DMS 273 treated with DMSO at 0.1 percent for 48 hours (cell line): ENCODE results near the gene ATP8B4.
"Not testable (repeated sequence)": the region's sequence is repeated elsewhere in the genome, so short reads cannot be mapped to it uniquely, and the experiment has no call there.

Experiments used
- DNase-seq: peaks from one replicate; lab custom pipeline; 2025; lab: John Stamatoyannopoulos, UW

Gene ATP8B4

DNA sequence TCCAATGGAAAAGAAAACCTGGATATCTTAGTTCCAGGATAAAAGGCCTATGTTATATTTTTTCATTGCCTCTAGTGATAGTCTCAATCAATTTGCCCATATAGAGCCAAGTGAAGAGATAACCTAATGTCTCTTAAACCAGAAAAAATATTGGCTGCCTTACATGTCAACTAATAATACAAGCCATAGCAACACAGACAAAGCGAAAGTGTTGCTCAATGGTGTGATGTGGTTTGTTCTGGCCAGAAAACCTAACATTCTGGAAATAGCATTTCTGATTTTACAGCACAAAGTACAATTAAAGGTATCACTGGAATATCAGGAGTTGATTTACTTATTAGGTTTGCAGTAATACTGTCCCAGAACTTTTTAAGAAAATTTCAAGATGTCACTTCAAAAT lies 101.5 kb downstream of the ATP8B4 start:
- DNase-seq = no peak

DNA sequence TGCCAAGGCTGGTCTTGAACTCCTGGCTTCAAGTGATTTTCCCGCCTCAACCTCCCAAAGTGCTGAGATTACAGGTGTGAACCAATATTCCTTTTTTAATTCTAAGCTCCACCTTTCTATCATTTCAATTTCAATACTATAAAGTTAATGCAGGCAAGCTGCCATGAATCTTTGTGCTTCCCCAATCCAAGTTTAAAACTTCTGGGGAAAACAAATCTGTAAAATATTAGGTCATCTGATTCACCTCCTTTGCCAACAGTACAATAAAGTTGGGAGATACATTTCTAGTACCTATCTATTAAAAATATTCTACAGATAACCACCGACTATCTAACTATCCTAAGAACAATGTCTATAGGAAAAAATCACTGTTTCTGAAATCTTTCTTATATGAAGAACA lies 102.1 kb downstream of the ATP8B4 start:
- no peak for DNase-seq

DNA sequence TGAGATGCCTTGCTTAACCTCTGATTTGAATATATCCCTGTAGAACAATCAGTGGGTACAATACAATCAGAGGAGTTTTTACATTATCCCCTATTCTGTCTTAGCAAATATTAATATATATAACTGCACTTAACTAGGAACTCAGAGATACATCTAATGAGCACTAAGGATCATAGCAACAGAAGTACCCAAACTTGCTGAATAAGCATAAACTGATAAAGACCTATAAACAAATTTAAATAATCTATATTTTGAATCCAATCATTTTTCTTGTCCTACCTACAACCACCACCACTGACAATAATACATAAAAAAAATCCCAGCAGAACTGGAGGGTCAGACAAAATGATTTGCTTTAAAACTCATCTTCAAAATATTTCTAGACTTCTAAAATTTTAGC lies 106.2 kb downstream of the ATP8B4 start:
- no peak for DNase-seq

DNA sequence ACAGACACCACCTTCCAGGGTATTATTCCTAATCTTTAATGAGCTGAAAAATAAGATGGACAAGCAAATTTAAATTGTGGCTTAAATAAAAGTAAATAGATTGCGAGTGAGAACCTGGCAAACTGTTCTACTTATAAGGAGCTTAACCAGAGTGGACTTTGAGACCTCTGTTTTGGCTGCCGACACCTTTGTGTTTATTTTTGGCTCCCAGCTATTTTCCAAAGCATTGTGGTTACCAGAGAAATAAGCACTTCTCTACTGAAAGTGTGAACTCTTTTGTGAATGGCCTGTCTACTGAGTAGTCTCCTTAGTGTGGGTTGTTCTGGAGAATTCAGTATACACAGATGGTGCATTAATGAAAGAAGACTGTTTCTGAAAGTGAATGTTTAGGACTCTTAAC lies 109.4 kb downstream of the ATP8B4 start:
- DNase-seq = no peak

DNA sequence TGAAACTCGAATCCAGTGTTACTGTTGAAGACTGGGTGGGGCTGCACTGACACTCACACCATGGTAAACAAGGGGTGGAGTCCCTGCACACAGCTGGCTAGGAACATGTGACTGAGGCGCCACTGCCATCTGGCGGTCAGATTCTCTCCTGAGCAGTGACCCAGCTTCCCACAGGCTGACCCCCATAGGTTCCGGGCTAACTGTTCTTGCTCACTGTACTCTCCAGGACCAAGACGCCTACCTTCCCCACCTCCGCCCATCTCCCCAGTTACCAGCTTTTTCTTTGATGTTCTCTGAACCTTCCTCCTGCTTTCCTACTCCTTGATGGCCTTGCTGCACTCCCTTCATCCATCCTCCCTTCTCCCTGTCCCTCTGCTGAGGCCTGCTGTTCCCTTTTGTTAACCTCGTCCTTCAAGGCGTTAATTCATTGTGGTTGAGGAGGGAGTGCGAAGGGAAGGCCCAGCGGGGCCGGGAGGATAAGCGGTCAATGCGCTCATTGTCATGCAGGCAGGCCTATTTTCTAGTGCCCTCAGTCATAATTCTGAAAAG lies 115.2 kb downstream of the ATP8B4 start:
- peak; percentile 6 for DNase-seq

DNA sequence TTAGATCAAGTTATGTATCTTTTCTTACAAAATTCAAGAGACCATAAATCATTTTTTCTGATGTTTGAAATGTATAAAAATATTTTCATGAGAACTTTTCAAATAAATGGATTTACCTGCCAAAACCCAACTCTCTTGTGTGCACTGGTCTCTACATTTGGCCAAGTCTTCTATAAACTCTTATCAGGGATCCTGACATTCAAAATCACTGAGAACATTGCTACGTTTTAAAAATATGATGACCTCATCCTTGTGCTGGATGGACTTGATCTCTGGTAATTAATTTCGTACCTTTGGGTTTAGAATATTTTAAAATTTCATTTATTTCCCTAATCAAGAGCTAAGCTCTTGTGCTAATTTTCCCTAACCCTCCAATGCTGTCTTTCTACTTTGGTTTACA lies 127.4 kb downstream of the ATP8B4 start:
- DNase-seq = no peak

DNA sequence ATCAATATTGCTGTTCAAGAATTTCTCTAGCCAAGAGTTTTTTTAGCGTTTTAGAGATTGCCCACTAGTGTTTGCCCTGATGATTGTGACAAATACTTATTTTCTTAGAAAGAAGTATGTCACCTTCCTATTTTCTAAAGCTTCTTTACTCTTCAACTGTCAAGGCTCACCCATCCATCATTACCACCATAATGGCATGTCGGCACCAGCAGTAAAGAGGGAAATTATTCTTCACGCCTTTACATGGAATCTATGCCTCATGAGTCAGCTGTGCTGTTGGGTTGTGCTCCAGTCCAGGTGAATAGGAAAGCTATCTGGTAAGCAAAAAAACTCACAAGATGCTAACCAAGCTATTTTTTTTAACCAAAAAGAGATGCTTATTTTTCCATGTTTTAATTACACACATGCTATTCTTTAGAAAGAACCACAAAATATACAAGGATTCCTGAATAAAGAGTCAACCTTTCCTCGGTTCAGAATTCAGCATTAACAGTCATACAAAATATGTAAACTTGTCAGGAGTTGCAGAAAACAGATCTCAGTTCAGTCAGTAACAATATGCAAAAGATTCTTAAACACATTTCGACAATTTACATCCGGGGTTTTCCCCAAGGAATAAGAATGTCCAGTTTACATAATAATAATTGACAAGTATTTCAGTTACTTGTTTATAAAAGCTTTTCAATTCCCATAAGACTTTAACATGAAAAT lies 128.0 kb downstream of the ATP8B4 start:
- no peak for DNase-seq

DNA sequence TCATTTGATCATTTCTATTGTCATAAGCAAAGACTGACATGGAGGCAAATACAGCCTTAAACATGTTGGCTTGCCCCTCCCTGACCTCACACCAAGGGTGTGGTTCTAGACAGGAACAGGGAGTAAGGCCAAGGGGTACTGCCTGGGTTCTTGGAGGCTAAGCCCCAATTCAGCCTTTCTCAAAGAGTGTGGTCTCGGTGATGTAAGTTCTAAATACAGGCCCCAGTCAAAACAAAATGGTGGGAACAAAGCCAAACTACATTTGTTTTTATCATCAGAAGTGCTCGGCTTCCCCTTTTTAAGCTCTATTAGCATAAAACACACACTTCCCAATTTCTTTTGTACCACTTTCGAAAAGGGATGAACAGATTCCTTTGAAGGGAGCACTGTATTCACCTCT lies 129.5 kb downstream of the ATP8B4 start:
- no peak for DNase-seq

DNA sequence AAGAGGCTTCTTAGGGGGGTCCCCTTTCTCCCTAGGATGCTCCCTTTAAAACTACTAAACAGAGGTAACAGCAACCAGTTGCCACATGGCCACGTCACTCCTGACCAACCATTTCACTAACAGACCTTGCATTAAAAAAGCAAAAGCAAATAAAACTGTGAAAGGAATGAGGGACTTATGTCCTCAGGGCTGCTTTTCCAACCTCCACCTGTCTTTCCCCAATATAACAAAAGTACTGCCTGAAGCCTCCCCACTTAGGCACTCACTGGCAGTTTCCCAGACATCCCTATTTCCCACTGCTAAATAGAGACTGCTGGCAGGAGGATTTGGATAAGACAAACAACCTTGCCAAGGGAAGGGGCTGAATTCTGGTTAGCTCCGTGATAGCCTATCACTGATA lies 130.3 kb downstream of the ATP8B4 start:
- DNase-seq = no peak

DNA sequence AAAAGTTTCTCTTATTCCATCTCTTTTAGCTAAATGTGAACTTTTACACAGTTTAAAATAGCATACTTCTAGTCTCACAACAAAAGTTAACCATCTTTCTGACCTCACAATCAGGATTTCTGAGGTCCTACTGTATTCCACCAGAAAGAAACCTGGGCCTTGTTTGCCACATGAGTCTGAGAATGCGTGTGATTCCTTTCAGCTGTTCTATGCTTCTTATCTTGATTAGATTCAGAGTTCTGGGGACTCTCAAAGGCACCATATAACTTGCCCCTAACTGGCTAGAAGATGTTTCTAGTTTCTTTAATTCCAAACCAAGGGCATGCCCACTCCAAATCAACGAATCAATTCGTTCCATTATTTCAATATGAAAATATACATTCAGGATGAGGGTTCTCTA lies 131.1 kb downstream of the ATP8B4 start:
- no peak for DNase-seq

DNA sequence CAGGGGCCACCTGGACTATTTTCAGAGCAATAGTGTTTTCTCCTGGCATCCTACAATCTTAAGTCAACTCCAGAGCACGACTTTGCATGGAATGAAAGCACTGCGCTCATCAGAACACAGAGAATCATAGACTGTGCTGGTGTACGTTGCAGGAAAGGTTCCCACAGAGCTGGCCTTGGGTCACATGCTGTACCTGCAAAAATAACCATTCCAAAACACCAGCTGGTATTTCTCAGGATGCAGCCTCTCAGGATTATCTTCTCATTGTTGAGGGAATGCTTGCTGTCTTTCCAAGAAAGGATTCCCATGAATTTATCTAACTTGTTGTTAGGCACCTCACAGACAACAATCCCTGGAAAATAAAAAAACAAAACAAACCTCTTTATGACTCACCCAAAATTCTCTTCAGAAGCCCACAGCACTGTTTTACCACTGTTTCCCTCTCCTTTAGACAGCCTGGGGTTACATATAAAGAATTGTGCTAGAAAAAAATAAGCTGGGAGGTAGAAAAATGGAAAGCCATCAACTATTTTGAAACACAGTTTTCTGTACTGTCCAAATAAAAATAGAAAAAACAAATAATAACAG lies 131.7 kb downstream of the ATP8B4 start:
- DNase-seq = no peak

DNA sequence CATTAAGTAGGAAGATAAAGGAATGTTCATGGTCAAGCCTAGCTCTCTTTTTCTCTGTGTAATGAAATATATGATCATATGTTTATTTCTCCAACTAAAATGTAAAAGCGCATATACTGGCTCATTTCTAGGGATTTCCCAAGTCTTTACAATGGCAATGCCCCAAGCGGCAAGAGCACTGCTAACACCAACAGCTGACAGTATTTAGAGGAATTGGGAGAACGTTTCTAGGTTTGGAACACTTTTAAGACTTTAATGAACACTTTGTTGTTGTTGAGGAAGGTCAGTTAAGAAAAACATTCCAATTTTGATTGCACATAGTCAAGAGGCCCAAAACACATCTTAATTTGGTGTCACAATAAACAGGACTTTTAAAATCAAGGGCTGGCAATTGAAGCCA lies 132.7 kb downstream of the ATP8B4 start:
- DNase-seq = no peak

DNA sequence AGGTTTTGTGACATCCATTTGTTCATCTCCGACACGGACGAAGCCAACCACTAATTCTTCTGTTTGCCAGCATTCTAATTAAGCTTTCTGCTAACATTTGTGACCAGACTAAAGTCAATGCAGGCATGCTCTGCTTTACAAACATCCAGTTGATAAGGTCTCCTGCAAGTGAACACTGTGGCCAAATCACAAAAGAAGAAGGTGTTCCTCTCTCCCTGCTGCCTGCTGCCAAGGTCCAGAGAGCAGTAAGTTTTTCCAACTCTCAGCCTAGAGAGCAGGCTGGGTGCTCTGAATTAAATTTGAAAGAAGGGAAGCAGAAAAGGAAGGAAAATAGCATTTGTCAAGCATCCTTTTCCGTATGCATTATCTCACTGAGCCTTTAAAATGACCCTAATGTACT lies 133.6 kb downstream of the ATP8B4 start:
- no peak for DNase-seq

DNA sequence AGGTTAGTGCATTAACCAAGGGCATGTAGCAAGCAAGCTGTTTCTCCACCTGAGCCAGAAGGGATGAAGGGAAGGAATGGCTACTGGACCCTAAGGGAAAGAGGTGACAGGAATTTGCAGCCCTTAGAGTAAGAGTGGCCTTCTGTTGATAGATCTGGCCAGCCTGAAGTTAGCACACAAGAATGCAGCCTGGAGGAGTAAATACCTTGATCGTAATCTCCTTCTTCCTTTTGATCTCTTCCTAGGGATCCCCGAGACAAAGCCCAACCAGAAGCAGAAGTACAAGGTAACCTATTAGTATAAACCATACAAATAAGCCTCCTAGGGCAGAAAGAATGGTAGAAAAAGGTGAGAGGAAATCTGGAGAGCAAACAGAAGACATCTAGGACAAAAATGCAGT lies 134.6 kb downstream of the ATP8B4 start:
- DNase-seq = no peak

DNA sequence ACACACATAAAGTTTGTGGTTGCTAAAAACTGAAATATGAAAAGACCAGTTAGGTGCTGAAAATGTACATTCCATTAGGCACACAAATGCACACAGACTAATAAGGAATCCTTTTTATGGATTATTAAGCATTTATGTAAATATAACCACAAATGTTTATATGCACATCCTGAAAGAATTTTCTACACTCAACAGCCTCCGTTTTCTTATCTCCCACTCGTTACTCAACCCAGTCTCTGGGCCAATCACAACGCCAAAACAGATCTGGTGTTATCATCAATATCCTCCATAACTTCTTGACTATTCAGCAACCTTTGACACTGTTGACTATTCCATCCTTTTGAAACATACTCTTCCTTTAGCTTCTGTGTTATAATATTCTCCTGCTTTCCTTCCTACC lies 136.4 kb downstream of the ATP8B4 start:
- no peak for DNase-seq

DNA sequence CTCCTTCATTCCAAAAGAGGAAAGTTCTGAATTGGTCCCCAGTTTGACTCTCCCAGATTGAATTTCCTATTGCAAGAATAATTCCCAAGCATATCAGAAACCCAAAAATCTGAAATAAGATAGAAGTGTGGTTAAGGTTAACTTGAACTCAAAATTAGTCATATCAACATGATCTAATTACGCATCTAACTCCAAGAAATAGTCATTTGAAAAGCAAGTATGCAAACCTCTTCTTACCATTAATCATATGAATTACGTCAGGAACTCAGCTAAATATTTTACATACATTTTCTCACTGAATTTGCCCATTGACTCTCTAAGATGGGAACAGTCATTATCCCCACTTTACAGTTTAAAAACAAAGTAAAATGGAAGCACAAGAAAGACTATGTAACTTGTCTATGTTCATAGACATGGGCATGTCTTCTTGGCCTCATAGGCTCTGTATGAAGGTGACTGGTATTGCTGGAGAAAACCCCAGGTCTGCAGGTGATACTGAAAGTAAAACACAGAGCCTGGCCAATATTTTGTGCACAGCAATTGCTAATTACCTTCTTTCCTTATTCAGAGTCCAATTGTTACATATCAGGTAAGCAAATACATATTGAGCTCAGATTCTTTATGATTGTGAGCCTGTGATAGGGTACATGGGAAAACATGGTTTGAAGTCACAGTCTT lies 139.2 kb downstream of the ATP8B4 start:
- no peak for DNase-seq

DNA sequence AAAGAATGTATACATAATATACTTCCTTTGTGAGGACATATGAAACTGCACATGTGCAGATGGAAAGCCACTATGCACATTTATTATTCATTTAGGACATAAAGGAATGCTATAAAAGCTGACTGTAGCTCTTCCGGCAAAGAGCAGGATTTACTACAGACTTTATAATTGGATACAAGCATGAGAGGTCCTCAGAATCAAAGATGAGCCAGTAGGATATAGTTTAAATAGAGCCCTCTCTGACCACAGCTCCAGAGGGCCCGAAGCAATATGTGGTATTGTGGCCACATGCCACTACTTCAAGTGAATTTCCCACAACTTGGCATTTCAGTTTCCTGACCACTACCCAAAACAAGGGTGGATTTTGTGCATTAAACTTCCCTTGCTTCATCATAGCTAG lies 140.9 kb downstream of the ATP8B4 start:
- no peak for DNase-seq

DNA sequence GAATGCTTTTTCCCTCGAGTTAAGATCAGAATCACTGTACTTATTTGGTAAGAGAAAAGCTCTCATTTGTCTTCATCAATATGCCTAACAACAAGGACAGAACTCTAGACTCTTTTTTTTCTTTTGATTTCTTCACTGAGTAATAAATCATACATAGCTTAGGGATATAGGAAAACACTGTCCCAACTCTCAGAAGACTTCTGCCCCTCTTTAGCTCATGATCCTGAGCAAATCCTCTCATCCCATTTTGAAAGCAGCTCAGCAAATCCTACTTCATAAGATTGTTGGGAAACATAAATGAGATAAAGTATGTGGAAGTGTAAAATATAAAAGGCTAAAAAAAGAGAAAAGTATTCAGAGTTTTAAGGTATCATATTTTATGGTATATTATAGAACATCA lies 141.7 kb downstream of the ATP8B4 start:
- DNase-seq = no peak

DNA sequence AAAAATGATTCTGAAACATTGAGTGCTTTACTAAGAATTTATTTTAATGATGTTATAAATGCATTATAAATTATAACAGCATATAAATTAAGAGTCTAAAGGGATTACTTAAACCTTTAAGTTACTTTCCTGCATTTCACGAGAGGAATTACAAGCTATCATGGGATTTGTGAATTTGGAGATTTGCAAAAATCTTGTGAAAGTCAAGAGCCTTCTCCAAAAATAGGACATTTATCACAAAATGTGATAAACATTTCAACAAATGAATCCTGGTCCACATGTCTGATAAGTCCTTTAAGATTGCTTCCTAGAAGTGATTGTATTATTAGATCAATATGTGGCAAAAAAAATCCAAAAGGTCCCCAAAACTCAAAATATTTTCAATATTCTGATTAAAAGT lies 154.5 kb downstream of the ATP8B4 start:
- DNase-seq = no peak

DNA sequence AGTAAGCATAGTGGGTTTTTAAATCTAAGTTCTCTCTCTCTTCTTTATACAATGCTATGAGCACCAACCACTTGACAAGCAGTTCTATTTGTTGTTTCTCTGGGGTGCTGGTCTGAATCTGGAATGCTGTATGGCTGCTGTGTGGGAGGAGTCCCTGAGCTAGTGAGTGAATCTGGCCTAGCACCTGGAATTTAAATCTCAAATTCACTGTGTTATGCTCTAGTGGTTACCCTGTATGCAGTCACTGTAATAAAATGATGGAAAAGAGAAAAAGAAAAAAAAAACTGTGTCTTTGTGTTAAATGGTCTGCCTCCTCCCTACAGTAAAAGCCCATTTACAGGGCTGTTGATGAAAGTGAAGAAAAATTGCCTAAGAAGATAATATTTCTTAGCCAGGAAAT lies 155.0 kb downstream of the ATP8B4 start:
- DNase-seq = no peak

DNA sequence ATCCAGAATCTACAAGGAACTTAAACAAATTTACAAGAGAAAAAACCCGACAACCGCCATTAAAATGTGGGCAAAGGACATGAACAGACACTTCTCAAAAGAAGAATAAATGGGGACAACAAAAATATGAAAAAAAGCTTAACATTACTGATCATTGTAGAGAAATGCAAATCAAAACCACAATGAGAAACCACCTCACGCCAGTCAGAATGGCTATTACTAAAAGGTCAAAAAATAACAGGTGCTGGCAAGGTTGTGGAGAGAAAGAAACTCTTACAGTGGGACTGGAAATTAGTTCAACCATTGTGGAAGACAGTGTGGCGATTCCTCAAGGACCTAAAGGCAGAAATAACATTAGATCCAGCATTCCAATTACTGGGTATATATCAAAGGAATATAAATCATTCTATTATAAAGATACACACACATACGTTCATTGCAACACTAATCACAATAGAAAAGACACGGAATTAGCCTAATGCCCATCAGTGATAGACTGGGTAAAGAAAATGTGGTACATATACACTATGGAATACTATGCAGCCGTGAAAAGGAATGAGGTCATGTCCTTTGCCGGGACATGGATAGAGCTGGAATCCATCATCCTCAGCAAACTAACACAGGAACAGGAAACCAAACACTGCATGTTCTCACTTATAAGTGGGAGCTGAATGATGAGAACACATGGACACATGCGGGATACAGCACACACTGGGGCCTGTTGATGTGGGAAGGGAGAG lies 155.8 kb downstream of the ATP8B4 start:
- not testable (repeated sequence) for DNase-seq

DNA sequence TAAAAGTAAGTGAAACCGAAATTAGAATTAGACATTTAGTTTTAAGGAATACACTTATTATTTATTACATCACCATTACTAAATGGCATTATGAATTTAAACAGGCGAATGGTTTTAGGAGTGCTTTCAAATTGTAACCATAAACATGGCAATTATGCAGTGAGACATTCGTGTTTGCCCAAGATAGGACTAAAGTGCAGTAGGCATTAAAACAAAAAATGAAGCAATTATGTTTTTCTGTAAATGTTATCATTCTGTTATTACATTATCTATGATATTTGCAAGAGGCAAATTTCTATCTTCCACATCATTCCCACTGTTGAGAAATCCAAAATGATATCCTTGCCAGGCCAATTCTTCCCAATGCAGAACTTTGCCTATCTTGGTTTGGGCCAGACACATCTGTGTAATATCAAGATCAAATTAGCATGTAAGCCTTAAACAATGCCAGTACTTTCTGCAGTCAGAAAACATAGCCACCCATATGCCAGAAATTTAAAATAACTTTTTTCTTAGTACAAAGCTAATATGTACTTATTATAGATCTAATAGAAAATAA lies 156.9 kb downstream of the ATP8B4 start:
- DNase-seq = no peak
